DOHH2 (cell line): ENCODE measurements around the gene RTCB.
"Not testable (repeated sequence)": the region's sequence is repeated elsewhere in the genome, so short reads cannot be mapped to it uniquely, and the experiment has no call there.

Source experiments
- H3F3A ChIP-seq: fragments of 200-600 bp; sonication (generic), shearing (Covaris generic); 2 replicates; pipeline ENCODE4 v1.6.0; 2016; ENCODE audit warnings: antibody characterized with exemption, mild to moderate bottlenecking; ENCODE audit not compliant: control insufficient read depth, insufficient read depth
- H3K27ac ChIP-seq: fragments of 200-600 bp; sonication (generic); 2 replicates; pipeline ENCODE4 v1.5.1; 2014; ENCODE audit warnings: low read depth, mild to moderate bottlenecking, low read length, moderate library complexity
- H3K27me3 ChIP-seq: fragments of 200-600 bp; sonication (generic); 2 replicates; pipeline ENCODE4 v1.6.1; 2014; ENCODE audit warnings: mild to moderate bottlenecking, low read length, mixed read lengths; ENCODE audit not compliant: control insufficient read depth
- H3K36me3 ChIP-seq: fragments of 200-600 bp; sonication (generic); 2 replicates; pipeline ENCODE4 v1.6.1; 2014; ENCODE audit warnings: mild to moderate bottlenecking, low read length, moderate library complexity, mixed read lengths; ENCODE audit not compliant: control insufficient read depth
- H3K4me1 ChIP-seq: fragments of 200-600 bp; sonication (generic); 2 replicates; pipeline ENCODE4 v1.6.1; 2014; ENCODE audit warnings: mild to moderate bottlenecking, low read length, mixed read lengths; ENCODE audit not compliant: control insufficient read depth
- H3K4me2 ChIP-seq: fragments of 200-600 bp; sonication (generic); 2 replicates; pipeline ENCODE4 v1.6.0; 2014; ENCODE audit warnings: mild to moderate bottlenecking, low read length, moderate library complexity
- H3K4me3 ChIP-seq: fragments of 200-600 bp; sonication (generic); 2 replicates; pipeline ENCODE4 v1.5.1; 2014; ENCODE audit warnings: mild to moderate bottlenecking, low read length, mixed read lengths
- H3K79me2 ChIP-seq: fragments of 200-600 bp; sonication (generic); 2 replicates; pipeline ENCODE4 v1.6.1; 2014; ENCODE audit warnings: mild to moderate bottlenecking, low read length, mixed read lengths; ENCODE audit not compliant: control insufficient read depth
- H3K9me2 ChIP-seq: fragments of 200-600 bp; sonication (generic); replicated peaks from 2 replicates; pipeline ENCODE4 v1.6.1; 2014; ENCODE audit warnings: mild to moderate bottlenecking, low read length, mixed read lengths; ENCODE audit not compliant: control insufficient read depth
- H3K9me3 ChIP-seq: fragments of 200-600 bp; sonication (generic); 2 replicates; pipeline ENCODE4 v1.6.1; 2014; ENCODE audit warnings: antibody characterized with exemption, low read length, mixed read lengths; ENCODE audit not compliant: control insufficient read depth, insufficient read depth
- H4K20me1 ChIP-seq: fragments of 200-600 bp; sonication (generic); 2 replicates; pipeline ENCODE4 v1.6.0; 2014; ENCODE audit warnings: low read depth, mild to moderate bottlenecking, antibody characterized with exemption, low read length, moderate library complexity; ENCODE audit not compliant: control insufficient read depth, insufficient read depth
- EZH2phosphoT487 ChIP-seq: fragments of 200-600 bp; sonication (generic); IDR thresholded peaks from 2 replicates; pipeline ENCODE4 v1.6.1; 2017; ENCODE audit warnings: borderline replicate concordance, mild to moderate bottlenecking, antibody characterized with exemption, low read length, moderate library complexity, mixed read lengths
- TF ChIP-seq, protein P1 (sequence below): fragments of 200-600 bp; sonication (generic); IDR thresholded peaks from one replicate; pipeline ENCODE4 v1.5.1; 2014; ENCODE audit warnings: antibody characterized with exemption, mild to moderate bottlenecking, low read depth, low read length; ENCODE audit not compliant: poor library complexity, severe bottlenecking

Gene RTCB

DNA sequence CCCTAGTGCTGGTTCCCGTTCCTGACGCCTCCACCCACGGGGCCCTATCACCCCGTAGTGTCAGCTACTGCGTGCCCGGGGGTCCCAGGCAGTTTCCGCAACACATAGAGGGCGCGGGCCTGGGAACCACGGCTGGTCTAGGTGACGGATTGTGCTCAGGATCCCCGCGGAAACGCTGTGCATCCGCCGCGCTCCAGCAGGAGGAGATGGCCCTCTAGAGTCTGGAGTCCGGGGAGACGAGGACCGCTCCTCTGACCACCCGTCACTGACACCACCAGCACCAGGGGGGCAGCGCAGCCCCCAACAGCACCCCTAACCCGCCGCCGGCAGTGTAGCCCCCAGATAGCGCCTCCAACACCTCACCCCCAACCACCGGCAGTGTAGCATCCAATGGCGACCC is 58.8 kb downstream of the RTCB start:
- no peak overlapping the region for H3K27ac ChIP-seq
- H3K9me3 ChIP-seq: no peaks in the 10 kb centered on the region
- no peaks in the 10 kb centered on the region for H3K27me3 ChIP-seq
- no peak overlapping the region for H3K4me2 ChIP-seq
- H3K4me3 ChIP-seq: no peak overlapping the region
- TF ChIP-seq, protein P1, sequence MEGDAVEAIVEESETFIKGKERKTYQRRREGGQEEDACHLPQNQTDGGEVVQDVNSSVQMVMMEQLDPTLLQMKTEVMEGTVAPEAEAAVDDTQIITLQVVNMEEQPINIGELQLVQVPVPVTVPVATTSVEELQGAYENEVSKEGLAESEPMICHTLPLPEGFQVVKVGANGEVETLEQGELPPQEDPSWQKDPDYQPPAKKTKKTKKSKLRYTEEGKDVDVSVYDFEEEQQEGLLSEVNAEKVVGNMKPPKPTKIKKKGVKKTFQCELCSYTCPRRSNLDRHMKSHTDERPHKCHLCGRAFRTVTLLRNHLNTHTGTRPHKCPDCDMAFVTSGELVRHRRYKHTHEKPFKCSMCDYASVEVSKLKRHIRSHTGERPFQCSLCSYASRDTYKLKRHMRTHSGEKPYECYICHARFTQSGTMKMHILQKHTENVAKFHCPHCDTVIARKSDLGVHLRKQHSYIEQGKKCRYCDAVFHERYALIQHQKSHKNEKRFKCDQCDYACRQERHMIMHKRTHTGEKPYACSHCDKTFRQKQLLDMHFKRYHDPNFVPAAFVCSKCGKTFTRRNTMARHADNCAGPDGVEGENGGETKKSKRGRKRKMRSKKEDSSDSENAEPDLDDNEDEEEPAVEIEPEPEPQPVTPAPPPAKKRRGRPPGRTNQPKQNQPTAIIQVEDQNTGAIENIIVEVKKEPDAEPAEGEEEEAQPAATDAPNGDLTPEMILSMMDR: no peak
- no peak for TF ChIP-seq EZH2phosphoT487
- H3K4me1 ChIP-seq: no peaks in the 10 kb centered on the region
- H3K79me2 ChIP-seq: no peaks in the 10 kb centered on the region
- no peaks in the 10 kb centered on the region for H3F3A ChIP-seq
- H3K9me2 ChIP-seq: no peaks in the 10 kb centered on the region
- H4K20me1 ChIP-seq: no peaks in the 10 kb centered on the region
- H3K36me3 ChIP-seq: no peaks in the 10 kb centered on the region

- TF ChIP-seq EZH2phosphoT487: no peak
- TF ChIP-seq, protein P1: no peak
Observed at GRCh38 chr22:32352681-32353080, 59.4 kb downstream of the RTCB start.

GRCh38 chr22:32351875-32352274 is 60.2 kb downstream of the RTCB start:
- not testable (repeated sequence) for H3K4me1 ChIP-seq, H4K20me1 ChIP-seq, H3K79me2 ChIP-seq, H3F3A ChIP-seq, H3K4me3 ChIP-seq, H3K27ac ChIP-seq, H3K36me3 ChIP-seq, H3K9me3 ChIP-seq, H3K9me2 ChIP-seq, H3K27me3 ChIP-seq, H3K4me2 ChIP-seq

More at GRCh38 chr22:32352681-32353080, 59.4 kb downstream of the RTCB start:
- Histone ChIP-seq H3K27ac (no peak overlapping the region), H3K9me2 (no peaks in the 10 kb centered on the region), H3K9me3 (no peaks in the 10 kb centered on the region), H3F3A (no peaks in the 10 kb centered on the region), H3K36me3 (no peaks in the 10 kb centered on the region), H3K4me2 (no peak overlapping the region), H3K4me1 (no peaks in the 10 kb centered on the region), H3K79me2 (no peaks in the 10 kb centered on the region), H4K20me1 (no peaks in the 10 kb centered on the region), H3K27me3 (no peaks in the 10 kb centered on the region), H3K4me3 (no peak overlapping the region)

DNA sequence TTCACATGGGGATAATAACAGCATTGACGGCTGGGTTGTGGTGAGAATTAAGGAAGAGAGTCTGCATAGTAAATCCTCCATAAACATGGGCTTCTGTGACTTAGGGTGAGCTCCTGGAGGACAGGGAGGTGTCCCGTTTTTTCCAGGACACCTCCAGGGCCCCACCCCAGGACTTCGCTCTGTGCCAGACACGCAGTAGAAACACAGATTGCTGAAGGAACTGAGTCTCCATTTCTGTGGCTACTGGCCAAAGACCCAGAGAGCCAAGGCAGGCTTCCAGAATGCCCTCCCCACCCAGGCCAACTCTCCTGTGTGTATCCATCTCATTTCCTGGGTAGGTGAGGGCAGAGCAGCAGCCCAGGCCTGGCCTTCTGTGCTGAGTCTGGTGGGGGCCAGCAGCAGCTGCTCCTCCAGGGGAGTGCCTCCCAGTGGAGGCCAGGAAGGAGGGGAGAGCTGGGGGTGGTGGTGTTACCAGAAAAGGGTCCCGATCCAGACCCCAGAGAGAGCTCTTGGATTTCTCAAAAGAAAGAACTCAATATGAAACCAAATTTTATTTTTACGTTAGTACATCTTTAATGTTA is 63.9 kb downstream of the RTCB start:
- H3K27me3 ChIP-seq: no peaks in the 10 kb centered on the region

More for the DNA sequence above, 63.9 kb downstream of the RTCB start:
- no peak overlapping the region for H3K4me2 ChIP-seq
- no peak overlapping the region for H3K27ac ChIP-seq
- no peak overlapping the region for H3K4me3 ChIP-seq
- H3K79me2 ChIP-seq: no peaks in the 10 kb centered on the region
- H4K20me1 ChIP-seq: no peaks in the 10 kb centered on the region
- no peaks in the 10 kb centered on the region for H3K9me3 ChIP-seq
- no peaks in the 10 kb centered on the region for H3K36me3 ChIP-seq
- H3F3A ChIP-seq: no peaks in the 10 kb centered on the region
- no peaks in the 10 kb centered on the region for H3K9me2 ChIP-seq
- TF ChIP-seq, protein P1: no peak
- no peak for TF ChIP-seq EZH2phosphoT487
- H3K4me1 ChIP-seq: no peaks in the 10 kb centered on the region
